ENCODE results near the gene FAM180B. TPM values are rescaled to one million over a fixed set of nuclear protein-coding genes. Genes with fewer than 3 reads are reported as not detected.
A peak's percentile ranks its signal among the peaks of the same experiment; 100 is the strongest.

FAM180B gene
- total RNA-seq, 1 donor from 2014 or later, result not detected

DNA sequence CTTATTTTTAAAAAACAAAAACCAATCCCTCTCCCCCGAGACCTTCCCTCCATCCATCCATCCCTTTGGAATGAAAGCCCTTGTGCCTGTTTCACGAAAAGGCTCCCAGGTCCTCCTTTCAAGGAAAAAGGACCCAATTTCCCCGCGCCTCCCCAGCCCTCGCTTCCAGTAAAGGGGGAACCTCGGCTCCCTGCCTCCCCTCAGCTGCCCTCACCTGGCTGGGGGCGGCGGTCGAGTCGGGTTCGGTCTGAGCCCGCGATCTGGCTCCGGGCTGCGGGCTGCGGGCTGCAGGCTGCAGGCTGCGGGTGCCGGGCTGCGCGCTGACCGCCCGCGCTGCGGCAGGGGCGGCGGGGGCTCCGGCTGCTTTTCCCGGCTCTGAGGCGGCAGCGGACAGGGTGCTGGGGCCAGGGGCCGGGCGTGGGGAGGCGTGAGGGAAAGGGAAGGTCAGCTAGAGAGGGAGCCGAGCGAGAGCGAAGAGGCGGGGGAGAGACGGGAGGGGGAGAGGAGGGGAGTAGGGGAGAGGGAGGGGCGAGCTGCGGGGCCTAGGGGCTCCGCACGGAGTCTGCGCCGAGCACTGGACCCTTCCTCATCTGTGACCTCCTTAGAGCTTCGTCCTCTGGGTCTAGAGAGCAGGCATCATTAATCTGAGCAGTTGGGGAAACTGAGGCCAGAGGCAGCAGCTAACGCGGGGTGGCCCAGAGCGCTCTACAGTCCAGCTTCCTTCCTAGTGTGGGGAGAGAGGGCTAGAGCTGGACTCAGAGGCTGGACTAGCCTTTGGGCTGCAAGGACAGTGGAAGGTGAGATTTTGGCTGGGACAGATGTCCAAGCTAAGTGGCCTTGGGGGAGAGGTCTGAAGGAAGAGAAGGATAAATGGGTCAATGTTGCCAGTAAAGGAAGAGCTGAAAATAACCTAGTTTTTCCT lies 7.7 kb downstream of the FAM180B start, which contains the start of gene C1QTNF4:
TSS of gene C1QTNF4 (minus strand) at position 478 of the 922 bp plus-strand sequence. CDS start 3,601 bp downstream, outside the sequence.
- no peak within 1 kb of the TSS for H3K27ac ChIP-seq
- TF ChIP-seq CTCF (IDR thresholded peaks at IDR 0.05), result no peak
- no peak for DNase-seq
- H3K4me3 ChIP-seq, result no peak within 1 kb of the TSS
- H3K9me3 ChIP-seq, result no peaks in the 10 kb centered on the region
- intact Hi-C loops (cut with DNase I), result no loop called here
- H3K27me3 ChIP-seq, result peaks cover 34% of the 10 kb centered on the region
- H3K4me1 ChIP-seq, result peaks cover 13% of the 10 kb centered on the region
- H3K36me3 ChIP-seq, result no peaks in the 10 kb centered on the region
- ATAC-seq, result peak; percentile 18

DNA sequence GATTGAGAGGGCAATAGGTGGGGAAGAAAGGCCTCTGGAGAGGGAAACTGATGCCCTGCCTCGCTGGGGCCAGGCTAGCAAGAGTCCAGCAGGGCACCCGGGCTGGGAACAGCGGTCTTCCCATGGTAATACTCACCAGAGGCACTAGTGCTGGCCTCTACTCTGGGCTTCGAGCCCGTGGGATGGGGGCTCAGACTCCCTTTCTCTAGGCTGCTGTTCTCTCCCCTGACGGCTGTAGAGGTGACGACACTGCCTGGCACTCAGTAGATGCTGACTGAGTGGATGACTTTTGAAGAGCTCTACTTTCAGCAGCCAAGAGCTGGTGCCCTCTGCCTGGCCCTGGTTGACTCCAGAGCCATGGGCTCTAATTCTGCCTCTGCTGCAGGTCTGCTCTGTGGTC lies 8.6 kb downstream of the FAM180B start:
- Histone ChIP-seq H3K27ac (no peak overlapping the region), H3K4me3 (no peak overlapping the region), H3K9me3 (no peaks in the 10 kb centered on the region), H3K4me1 (peaks cover 13% of the 10 kb centered on the region), H3K27me3 (peaks cover 34% of the 10 kb centered on the region), H3K36me3 (no peaks in the 10 kb centered on the region)
- no peak for TF ChIP-seq CTCF (IDR thresholded peaks at IDR 0.05)
- DNase-seq (no peak), ATAC-seq (peak; percentile 17)
- intact Hi-C loops (cut with DNase I), result no loop called here

DNA sequence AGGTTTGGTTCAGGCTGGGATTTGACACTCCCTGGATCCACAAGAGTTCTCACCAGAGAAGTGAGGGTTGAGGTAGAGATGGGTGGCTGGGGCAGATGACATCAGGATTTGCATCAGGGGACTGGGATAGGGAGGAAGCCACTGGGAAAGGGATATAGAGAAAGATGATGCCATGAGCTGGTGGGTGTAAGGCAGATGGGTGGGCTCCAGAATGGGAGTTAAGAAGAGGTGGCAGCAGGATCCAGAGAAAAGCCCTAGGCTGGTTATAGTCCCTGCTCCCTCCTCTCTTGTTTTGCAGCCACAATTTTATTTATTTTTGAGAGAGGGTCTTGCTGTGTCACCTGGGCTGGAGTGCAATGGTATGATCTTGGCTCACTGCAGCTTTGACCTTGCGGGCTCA lies 9.5 kb downstream of the FAM180B start:
- DNase-seq, result no peak
- intact Hi-C loops (cut with DNase I), result no loop called here
- no peaks in the 10 kb centered on the region for H3K9me3 ChIP-seq

GRCh38 chr11:47599902-47600301 lies 13.4 kb downstream of the FAM180B start:
- peaks cover 3% of the 10 kb centered on the region for H3K27me3 ChIP-seq
- H3K27ac ChIP-seq, result no peak overlapping the region
- TF ChIP-seq CTCF (IDR thresholded peaks at IDR 0.05), result no peak
- no peaks in the 10 kb centered on the region for H3K4me1 ChIP-seq
- ATAC-seq, result no peak
- H3K36me3 ChIP-seq, result no peaks in the 10 kb centered on the region
- H3K9me3 ChIP-seq, result no peaks in the 10 kb centered on the region
- intact Hi-C loops (cut with DNase I), result no loop called here
- no peak for DNase-seq
- H3K4me3 ChIP-seq, result no peak overlapping the region

More for the DNA sequence above, 9.5 kb downstream of the FAM180B start:
- ATAC-seq, result no peak
- Histone ChIP-seq H3K27me3 (peaks cover 27% of the 10 kb centered on the region), H3K27ac (no peak overlapping the region), H3K4me3 (no peak overlapping the region), H3K36me3 (no peaks in the 10 kb centered on the region), H3K4me1 (peaks cover 13% of the 10 kb centered on the region)
- no peak for TF ChIP-seq CTCF (IDR thresholded peaks at IDR 0.05)

- Histone ChIP-seq H3K27ac (no peak overlapping the region), H3K4me1 (no peaks in the 10 kb centered on the region)
- TF ChIP-seq CTCF (IDR thresholded peaks at IDR 0.05), result no peak
These were observed 16.8 kb downstream of the FAM180B start for GRCh38 chr11:47603295-47603694.

More at GRCh38 chr11:47603295-47603694, 16.8 kb downstream of the FAM180B start:
- Histone ChIP-seq H3K27me3 (no peaks in the 10 kb centered on the region), H3K36me3 (no peaks in the 10 kb centered on the region), H3K9me3 (no peaks in the 10 kb centered on the region), H3K4me3 (no peak overlapping the region)
- intact Hi-C loops (cut with DNase I), result no loop called here
- ATAC-seq (no peak), DNase-seq (no peak)
